ENCODE data around the gene ATRIP.
A peak's percentile ranks its signal among the peaks of the same experiment; 100 is the strongest.

The ATRIP gene

GRCh38 chr3:48427630-48427962 lies 18.9 kb upstream of the ATRIP start:
- no peak overlapping the region for H3K27ac Mint-ChIP-seq
- ATAC-seq: no peak
- H3K4me3 Mint-ChIP-seq: no peak overlapping the region
- peaks cover 27% of the 10 kb centered on the region for H3K27me3 Mint-ChIP-seq
- no peaks in the 10 kb centered on the region for H3K9me3 Mint-ChIP-seq
- DNase-seq: no peak
- H3K4me1 Mint-ChIP-seq: peaks cover 16% of the 10 kb centered on the region

GRCh38 chr3:48428088-48428571 lies 18.4 kb upstream of the ATRIP start:
- no peak overlapping the region for H3K27ac Mint-ChIP-seq
- H3K4me1 Mint-ChIP-seq: peaks cover 16% of the 10 kb centered on the region
- H3K9me3 Mint-ChIP-seq: no peaks in the 10 kb centered on the region
- DNase-seq: no peak
- ATAC-seq: no peak
- H3K4me3 Mint-ChIP-seq: peak overlapping the region in 1 of 2 donors; percentile 5
- peaks cover 27% of the 10 kb centered on the region for H3K27me3 Mint-ChIP-seq

GRCh38 chr3:48428572-48429316 lies 17.8 kb upstream of the ATRIP start:
- DNase-seq (no peak), ATAC-seq (peak; percentile 67)
- Mint-ChIP-seq H3K4me3 (peak overlapping the region in 1 of 2 donors; percentile 5), H3K27me3 (peaks cover 27% of the 10 kb centered on the region), H3K27ac (no peak overlapping the region), H3K9me3 (no peaks in the 10 kb centered on the region), H3K4me1 (peaks cover 16% of the 10 kb centered on the region)

- Mint-ChIP-seq H3K27me3 (peaks cover 27% of the 10 kb centered on the region), H3K27ac (no peak overlapping the region), H3K4me3 (peak overlapping the region; percentile 83 to 85), H3K4me1 (peaks cover 18% of the 10 kb centered on the region), H3K9me3 (no peaks in the 10 kb centered on the region)
- peak; percentile 72 for ATAC-seq
- peak; percentile 50 to 51 for DNase-seq
These were observed 17.1 kb upstream of the ATRIP start for GRCh38 chr3:48429317-48429959.

GRCh38 chr3:48429960-48430707 lies 16.4 kb upstream of the ATRIP start, which contains the start of gene PLXNB1:
Gene PLXNB1 (minus strand): TSS chr3:48430086. CDS start chr3:48424611, 5,475 bp downstream.
- H3K27me3 Mint-ChIP-seq: peaks cover 27% of the 10 kb centered on the region
- H3K9me3 Mint-ChIP-seq: no peaks in the 10 kb centered on the region
- ATAC-seq (peak; percentile 40), DNase-seq (peak in 1 of 2 donors; percentile 23)
- H3K4me1 Mint-ChIP-seq: peaks cover 24% of the 10 kb centered on the region
- H3K27ac Mint-ChIP-seq: peak within 1 kb of the TSS; percentile 73 to 86
- peak within 1 kb of the TSS; percentile 83 to 85 for H3K4me3 Mint-ChIP-seq

GRCh38 chr3:48430708-48431101 lies 15.8 kb upstream of the ATRIP start:
- Mint-ChIP-seq H3K27ac (no peak overlapping the region), H3K4me3 (peak overlapping the region; percentile 83 to 85), H3K9me3 (no peaks in the 10 kb centered on the region), H3K4me1 (peaks cover 24% of the 10 kb centered on the region), H3K27me3 (peaks cover 27% of the 10 kb centered on the region)
- no peak for DNase-seq
- no peak for ATAC-seq

GRCh38 chr3:48431224-48432029 lies 15.1 kb upstream of the ATRIP start:
- Mint-ChIP-seq H3K9me3 (no peaks in the 10 kb centered on the region), H3K4me3 (no peak overlapping the region), H3K27me3 (peaks cover 27% of the 10 kb centered on the region), H3K4me1 (peaks cover 24% of the 10 kb centered on the region), H3K27ac (no peak overlapping the region)
- DNase-seq (no peak), ATAC-seq (no peak)

- Mint-ChIP-seq H3K9me3 (no peaks in the 10 kb centered on the region), H3K27me3 (peaks cover 21% of the 10 kb centered on the region), H3K4me3 (no peak overlapping the region), H3K27ac (no peak overlapping the region), H3K4me1 (peaks cover 26% of the 10 kb centered on the region)
- ATAC-seq (no peak), DNase-seq (no peak)
These were observed 13.8 kb upstream of the ATRIP start for GRCh38 chr3:48432411-48433371.

- Mint-ChIP-seq H3K9me3 (no peaks in the 10 kb centered on the region), H3K4me1 (peaks cover 35% of the 10 kb centered on the region), H3K4me3 (no peak overlapping the region), H3K27ac (no peak overlapping the region), H3K27me3 (peaks cover 12% of the 10 kb centered on the region)
- DNase-seq (no peak), ATAC-seq (no peak)
These were observed 12.9 kb upstream of the ATRIP start for GRCh38 chr3:48433472-48434118.

- Mint-ChIP-seq H3K4me3 (no peak overlapping the region), H3K4me1 (peaks cover 43% of the 10 kb centered on the region), H3K27me3 (peaks cover 12% of the 10 kb centered on the region), H3K9me3 (no peaks in the 10 kb centered on the region), H3K27ac (no peak overlapping the region)
- ATAC-seq: no peak
- DNase-seq: no peak
These were observed 11.8 kb upstream of the ATRIP start for GRCh38 chr3:48434591-48435222.

GRCh38 chr3:48435223-48435595 lies 11.3 kb upstream of the ATRIP start:
- no peak overlapping the region for H3K4me3 Mint-ChIP-seq
- no peak for DNase-seq
- H3K27ac Mint-ChIP-seq: peak overlapping the region in 1 of 2 donors; percentile 12
- peaks cover 8% of the 10 kb centered on the region for H3K27me3 Mint-ChIP-seq
- ATAC-seq: no peak
- peaks cover 42% of the 10 kb centered on the region for H3K4me1 Mint-ChIP-seq
- no peaks in the 10 kb centered on the region for H3K9me3 Mint-ChIP-seq

- no peak overlapping the region for H3K27ac Mint-ChIP-seq
- ATAC-seq: peak; percentile 38
- H3K4me1 Mint-ChIP-seq: peaks cover 34% of the 10 kb centered on the region
- H3K9me3 Mint-ChIP-seq: no peaks in the 10 kb centered on the region
- DNase-seq: peak; percentile 78 to 82
- H3K27me3 Mint-ChIP-seq: peaks cover under 1% of the 10 kb centered on the region
- no peak overlapping the region for H3K4me3 Mint-ChIP-seq
These were observed 10.6 kb upstream of the ATRIP start for GRCh38 chr3:48435774-48436476.

- Mint-ChIP-seq H3K27ac (no peak overlapping the region), H3K27me3 (no peaks in the 10 kb centered on the region), H3K9me3 (no peaks in the 10 kb centered on the region), H3K4me1 (peaks cover 34% of the 10 kb centered on the region), H3K4me3 (no peak overlapping the region)
- DNase-seq: no peak
- no peak for ATAC-seq
These were observed 10.1 kb upstream of the ATRIP start for GRCh38 chr3:48436477-48436787.
